ENCODE measurements around the gene MACIR. TPM values are rescaled to one million over a fixed set of nuclear protein-coding genes. Genes with fewer than 3 reads are reported as not detected.

The MACIR gene
- total RNA-seq, 1 donor from 2014 or later, result 6.8 TPM

DNA sequence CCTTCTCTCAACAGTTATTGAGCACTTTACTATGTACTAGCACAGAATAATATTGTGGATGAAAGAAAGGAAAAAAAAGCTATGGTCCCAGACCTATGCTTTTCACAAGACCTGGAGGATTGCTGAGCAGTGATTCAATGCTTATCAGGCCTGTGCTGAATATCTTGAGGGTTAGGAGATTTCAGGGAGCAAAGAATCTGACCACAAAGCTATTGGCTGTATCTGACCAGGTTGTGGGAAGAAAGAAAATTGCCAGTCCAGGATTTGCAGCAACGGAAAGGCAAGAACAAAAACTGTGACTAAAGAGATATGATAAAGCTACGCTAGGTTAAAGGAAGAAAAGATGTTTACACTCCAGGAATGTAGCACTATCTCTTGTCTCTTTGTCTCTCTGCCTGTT lies 14.9 kb upstream of the MACIR start:
- no peak overlapping the region for H3K27ac Mint-ChIP-seq (ENCODE audit: unreplicated experiment)
- no peaks in the 10 kb centered on the region for H3K9me3 Mint-ChIP-seq (ENCODE audit: unreplicated experiment)
- TF ChIP-seq, protein P1, sequence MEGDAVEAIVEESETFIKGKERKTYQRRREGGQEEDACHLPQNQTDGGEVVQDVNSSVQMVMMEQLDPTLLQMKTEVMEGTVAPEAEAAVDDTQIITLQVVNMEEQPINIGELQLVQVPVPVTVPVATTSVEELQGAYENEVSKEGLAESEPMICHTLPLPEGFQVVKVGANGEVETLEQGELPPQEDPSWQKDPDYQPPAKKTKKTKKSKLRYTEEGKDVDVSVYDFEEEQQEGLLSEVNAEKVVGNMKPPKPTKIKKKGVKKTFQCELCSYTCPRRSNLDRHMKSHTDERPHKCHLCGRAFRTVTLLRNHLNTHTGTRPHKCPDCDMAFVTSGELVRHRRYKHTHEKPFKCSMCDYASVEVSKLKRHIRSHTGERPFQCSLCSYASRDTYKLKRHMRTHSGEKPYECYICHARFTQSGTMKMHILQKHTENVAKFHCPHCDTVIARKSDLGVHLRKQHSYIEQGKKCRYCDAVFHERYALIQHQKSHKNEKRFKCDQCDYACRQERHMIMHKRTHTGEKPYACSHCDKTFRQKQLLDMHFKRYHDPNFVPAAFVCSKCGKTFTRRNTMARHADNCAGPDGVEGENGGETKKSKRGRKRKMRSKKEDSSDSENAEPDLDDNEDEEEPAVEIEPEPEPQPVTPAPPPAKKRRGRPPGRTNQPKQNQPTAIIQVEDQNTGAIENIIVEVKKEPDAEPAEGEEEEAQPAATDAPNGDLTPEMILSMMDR (IDR thresholded peaks at IDR 0.05; ENCODE audit: partially characterized antibody, unreplicated experiment), result no peak
- H3K4me3 Mint-ChIP-seq (ENCODE audit: unreplicated experiment), result no peak overlapping the region
- H3K36me3 Mint-ChIP-seq (ENCODE audit: unreplicated experiment), result no peaks in the 10 kb centered on the region
- no peak for DNase-seq
- H3K4me1 Mint-ChIP-seq (ENCODE audit: low read depth, unreplicated experiment), result no peaks in the 10 kb centered on the region
- H3K27me3 Mint-ChIP-seq (ENCODE audit: unreplicated experiment), result no peaks in the 10 kb centered on the region

DNA sequence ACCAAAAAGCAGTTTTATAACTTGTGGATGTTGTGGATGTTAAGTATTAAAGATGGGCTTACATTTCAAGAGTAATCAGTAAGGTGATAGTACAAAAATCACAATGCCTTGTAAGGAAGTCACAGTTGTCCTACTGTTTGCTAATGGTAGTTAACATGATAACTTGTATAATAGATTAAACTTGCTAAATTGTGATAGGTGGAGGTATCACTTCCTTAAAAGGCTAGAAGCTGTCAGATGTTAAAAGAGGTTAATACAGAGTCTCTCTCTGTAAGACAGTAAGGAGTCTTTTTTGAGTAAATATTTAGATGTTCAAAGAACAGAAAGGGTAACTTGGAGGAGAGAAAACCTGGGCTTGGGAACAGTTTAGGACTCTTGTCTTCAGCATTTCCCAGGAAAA lies 14.2 kb upstream of the MACIR start:
- DNase-seq, result no peak
- TF ChIP-seq, protein P1 (IDR thresholded peaks at IDR 0.05; ENCODE audit: partially characterized antibody, unreplicated experiment), result no peak
- H3K27ac Mint-ChIP-seq (ENCODE audit: unreplicated experiment), result no peak overlapping the region
- no peaks in the 10 kb centered on the region for H3K36me3 Mint-ChIP-seq (ENCODE audit: unreplicated experiment)
- no peaks in the 10 kb centered on the region for H3K27me3 Mint-ChIP-seq (ENCODE audit: unreplicated experiment)
- H3K4me1 Mint-ChIP-seq (ENCODE audit: low read depth, unreplicated experiment), result no peaks in the 10 kb centered on the region
- no peak overlapping the region for H3K4me3 Mint-ChIP-seq (ENCODE audit: unreplicated experiment)
- no peaks in the 10 kb centered on the region for H3K9me3 Mint-ChIP-seq (ENCODE audit: unreplicated experiment)

DNA sequence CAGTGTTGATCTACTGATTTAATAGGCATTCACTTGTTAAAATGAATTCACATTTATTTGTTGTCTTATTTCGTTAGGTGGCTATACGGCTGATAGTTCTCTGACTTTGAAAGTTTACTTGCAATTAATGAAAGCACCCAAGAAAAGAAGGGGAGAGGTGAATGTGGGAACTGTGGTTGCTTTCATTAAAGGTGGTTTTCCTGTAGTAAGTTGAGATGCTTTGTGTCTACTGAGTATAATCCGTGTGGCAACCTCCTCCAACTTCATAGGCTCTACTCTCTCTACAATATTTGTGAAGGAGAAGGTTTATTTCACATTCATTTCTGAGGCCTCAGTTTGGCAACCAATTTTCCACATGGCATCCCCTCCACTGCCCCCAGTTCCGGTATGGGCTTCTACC lies 12.8 kb upstream of the MACIR start:
- TF ChIP-seq, protein P1 (IDR thresholded peaks at IDR 0.05; ENCODE audit: partially characterized antibody, unreplicated experiment), result no peak
- Mint-ChIP-seq H3K4me3 (ENCODE audit: unreplicated experiment) (no peak overlapping the region), H3K27ac (ENCODE audit: unreplicated experiment) (no peak overlapping the region), H3K4me1 (ENCODE audit: low read depth, unreplicated experiment) (no peaks in the 10 kb centered on the region), H3K36me3 (ENCODE audit: unreplicated experiment) (no peaks in the 10 kb centered on the region), H3K9me3 (ENCODE audit: unreplicated experiment) (no peaks in the 10 kb centered on the region), H3K27me3 (ENCODE audit: unreplicated experiment) (no peaks in the 10 kb centered on the region)
- no peak for DNase-seq

DNA sequence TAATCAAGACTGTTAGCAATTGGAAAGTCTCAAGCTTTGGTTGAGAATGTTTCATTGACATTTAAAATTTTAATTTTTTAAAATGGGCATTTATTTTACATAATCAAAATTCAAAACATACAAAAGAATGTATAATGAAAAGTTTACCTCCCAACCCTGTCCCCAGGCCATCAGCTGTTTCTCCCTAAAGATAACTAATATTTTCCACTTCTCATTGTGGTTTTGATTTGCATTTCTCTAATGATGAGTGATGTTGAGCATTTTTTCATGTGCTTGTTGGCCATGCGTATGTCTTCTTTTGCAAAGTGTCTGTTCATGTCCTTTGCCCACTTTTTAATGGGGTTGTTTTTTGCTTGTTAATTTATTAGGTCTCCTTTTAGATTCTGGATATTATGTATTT lies 11.4 kb upstream of the MACIR start:
- no peaks in the 10 kb centered on the region for H3K4me1 Mint-ChIP-seq (ENCODE audit: low read depth, unreplicated experiment)
- TF ChIP-seq, protein P1 (IDR thresholded peaks at IDR 0.05; ENCODE audit: partially characterized antibody, unreplicated experiment), result no peak
- no peaks in the 10 kb centered on the region for H3K27me3 Mint-ChIP-seq (ENCODE audit: unreplicated experiment)
- H3K4me3 Mint-ChIP-seq (ENCODE audit: unreplicated experiment), result no peak overlapping the region
- H3K36me3 Mint-ChIP-seq (ENCODE audit: unreplicated experiment), result no peaks in the 10 kb centered on the region
- H3K27ac Mint-ChIP-seq (ENCODE audit: unreplicated experiment), result no peak overlapping the region
- DNase-seq, result no peak
- H3K9me3 Mint-ChIP-seq (ENCODE audit: unreplicated experiment), result no peaks in the 10 kb centered on the region

DNA sequence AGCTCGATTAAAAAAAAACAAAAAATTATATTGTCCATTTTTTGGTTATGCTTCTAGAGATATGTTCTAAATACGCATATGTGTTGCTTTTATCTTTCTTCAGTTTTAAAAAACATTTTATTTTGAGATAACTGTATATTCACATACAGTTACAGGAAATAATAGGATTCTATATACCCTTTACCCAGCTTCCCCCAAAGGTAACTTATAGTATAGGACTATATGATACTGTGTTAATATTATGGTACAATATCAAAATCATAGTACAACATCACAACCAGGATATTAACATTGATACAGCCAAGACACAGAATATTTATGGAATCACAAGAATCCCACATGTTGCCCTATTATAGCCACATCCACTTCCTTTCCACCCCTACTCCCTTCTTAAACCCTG lies 9.5 kb upstream of the MACIR start:
- Mint-ChIP-seq H3K27me3 (ENCODE audit: unreplicated experiment) (no peaks in the 10 kb centered on the region), H3K36me3 (ENCODE audit: unreplicated experiment) (no peaks in the 10 kb centered on the region), H3K9me3 (ENCODE audit: unreplicated experiment) (no peaks in the 10 kb centered on the region), H3K4me1 (ENCODE audit: low read depth, unreplicated experiment) (no peaks in the 10 kb centered on the region), H3K4me3 (ENCODE audit: unreplicated experiment) (no peak overlapping the region), H3K27ac (ENCODE audit: unreplicated experiment) (no peak overlapping the region)
- TF ChIP-seq, protein P1 (IDR thresholded peaks at IDR 0.05; ENCODE audit: partially characterized antibody, unreplicated experiment), result no peak
- DNase-seq, result no peak
